Choroid plexus epithelial cell (primary cell): Measurements from ENCODE around the gene WFS1.

Experiments
- DNase-seq: peaks from one replicate; pipeline ENCODE4 v3.0.0-alpha.2; 2010; ENCODE audit warnings: low read depth
- H3K4me3 ChIP-seq: 2 replicates; pipeline ENCODE4 v1.5.1; 2011; ENCODE audit warnings: low read depth, mild to moderate bottlenecking, control low read depth, low read length, moderate library complexity
- TF ChIP-seq, protein P1 (sequence below): conservative IDR thresholded peaks from 2 replicates; pipeline ENCODE4 v1.5.1; 2011; ENCODE audit warnings: low read depth, mild to moderate bottlenecking, control low read depth, inconsistent platforms, low read length, moderate library complexity

Gene WFS1

DNA sequence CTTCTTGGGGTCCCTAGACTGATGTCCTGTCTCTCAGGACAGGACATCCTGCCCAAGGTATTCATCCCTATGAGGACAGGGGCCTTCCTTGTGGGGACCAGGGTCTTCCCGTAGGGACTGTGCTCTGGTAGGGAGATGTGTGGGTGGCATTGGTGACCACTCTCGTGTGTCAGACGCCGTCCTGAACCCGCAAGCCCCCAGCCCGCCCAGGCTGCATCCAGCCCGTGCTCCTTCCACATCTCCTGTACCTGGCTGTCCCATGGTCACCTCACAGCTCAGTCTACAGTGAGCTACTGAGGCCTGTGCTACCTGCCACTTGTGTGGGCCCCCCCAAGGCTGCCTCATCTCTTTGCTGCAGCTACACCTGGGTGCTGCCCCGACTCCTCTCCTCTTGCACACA, 24.0 kb downstream of the WFS1 start:
- TF ChIP-seq, protein P1, sequence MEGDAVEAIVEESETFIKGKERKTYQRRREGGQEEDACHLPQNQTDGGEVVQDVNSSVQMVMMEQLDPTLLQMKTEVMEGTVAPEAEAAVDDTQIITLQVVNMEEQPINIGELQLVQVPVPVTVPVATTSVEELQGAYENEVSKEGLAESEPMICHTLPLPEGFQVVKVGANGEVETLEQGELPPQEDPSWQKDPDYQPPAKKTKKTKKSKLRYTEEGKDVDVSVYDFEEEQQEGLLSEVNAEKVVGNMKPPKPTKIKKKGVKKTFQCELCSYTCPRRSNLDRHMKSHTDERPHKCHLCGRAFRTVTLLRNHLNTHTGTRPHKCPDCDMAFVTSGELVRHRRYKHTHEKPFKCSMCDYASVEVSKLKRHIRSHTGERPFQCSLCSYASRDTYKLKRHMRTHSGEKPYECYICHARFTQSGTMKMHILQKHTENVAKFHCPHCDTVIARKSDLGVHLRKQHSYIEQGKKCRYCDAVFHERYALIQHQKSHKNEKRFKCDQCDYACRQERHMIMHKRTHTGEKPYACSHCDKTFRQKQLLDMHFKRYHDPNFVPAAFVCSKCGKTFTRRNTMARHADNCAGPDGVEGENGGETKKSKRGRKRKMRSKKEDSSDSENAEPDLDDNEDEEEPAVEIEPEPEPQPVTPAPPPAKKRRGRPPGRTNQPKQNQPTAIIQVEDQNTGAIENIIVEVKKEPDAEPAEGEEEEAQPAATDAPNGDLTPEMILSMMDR, result no peak
- no peak for DNase-seq
- H3K4me3 ChIP-seq, result no peak overlapping the region

DNA sequence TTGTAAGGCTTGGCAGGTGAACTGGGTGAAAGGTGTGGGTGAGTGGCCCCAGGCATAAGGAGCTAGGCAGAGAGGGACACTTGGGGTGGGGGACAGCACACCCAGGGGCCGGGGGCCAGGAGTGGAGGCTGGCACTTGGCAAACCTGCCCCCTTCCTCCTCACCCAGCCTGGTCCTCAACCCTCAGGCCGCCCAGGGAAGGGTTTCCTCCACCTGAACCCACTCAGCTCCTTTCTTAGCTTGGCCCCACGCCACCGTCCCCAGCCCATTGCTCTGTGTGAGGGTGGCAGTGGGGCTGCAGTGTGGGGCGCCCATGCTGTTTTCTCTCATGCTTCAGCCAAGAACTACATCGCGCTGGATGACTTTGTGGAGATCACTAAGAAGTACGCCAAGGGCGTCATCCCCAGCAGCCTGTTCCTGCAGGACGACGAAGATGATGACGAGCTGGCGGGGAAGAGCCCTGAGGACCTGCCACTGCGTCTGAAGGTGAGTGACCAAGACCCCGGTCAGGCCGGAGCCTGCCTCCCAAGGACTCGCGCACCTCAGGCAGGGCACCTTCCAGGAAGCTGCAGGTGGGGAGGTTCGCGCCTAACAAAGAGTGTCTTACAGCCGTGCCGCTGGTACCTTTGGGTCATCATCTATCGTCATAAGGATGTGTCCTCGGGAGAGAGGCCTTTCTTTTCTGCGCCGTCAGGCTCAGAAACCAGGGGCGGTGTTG, 25.2 kb downstream of the WFS1 start:
- TF ChIP-seq, protein P1, result no peak
- H3K4me3 ChIP-seq, result no peak overlapping the region
- no peak for DNase-seq

DNA sequence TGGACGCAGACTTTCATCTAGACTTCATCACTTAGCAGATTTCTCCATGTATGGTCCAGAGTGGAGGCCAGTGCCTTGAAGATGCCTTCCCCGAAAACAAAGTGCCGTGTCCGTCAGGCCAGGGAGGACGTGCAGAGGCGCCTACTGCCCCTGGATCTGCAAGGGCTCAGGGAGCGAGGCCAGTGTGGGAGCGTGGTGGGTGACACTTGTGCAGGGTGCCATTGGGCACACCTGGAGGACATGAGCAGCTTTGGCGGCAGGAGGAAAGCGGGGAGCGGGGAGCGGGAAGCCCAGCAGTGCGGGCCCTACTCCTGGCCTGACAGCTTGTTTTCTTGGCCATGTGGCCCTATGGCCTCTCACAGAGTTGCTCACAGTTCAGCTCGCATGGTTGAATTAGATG, 25.8 kb downstream of the WFS1 start:
- no peak for DNase-seq
- H3K4me3 ChIP-seq, result no peak overlapping the region
- TF ChIP-seq, protein P1, result no peak

DNA sequence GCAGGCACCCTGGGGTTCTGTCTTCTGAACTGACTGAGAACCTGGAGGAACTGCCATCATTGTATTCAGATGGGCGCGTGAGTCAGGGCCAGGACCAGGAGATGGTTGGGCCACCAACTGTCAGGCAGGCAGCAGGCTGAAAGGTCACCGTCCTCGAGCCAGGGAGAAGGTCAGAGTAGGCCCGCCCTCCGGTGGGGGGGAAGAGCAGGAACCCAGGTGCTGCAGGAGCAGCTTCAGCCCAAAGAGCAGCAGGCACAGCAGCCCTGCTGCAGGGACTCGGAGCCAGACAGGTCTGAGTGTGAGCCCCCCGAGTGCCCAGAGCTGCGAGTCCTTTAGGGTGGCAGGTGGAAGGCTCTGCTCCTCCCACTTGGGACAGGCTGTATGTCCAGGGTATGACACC, 26.4 kb downstream of the WFS1 start:
- DNase-seq, result no peak
- TF ChIP-seq, protein P1, result no peak

DNA sequence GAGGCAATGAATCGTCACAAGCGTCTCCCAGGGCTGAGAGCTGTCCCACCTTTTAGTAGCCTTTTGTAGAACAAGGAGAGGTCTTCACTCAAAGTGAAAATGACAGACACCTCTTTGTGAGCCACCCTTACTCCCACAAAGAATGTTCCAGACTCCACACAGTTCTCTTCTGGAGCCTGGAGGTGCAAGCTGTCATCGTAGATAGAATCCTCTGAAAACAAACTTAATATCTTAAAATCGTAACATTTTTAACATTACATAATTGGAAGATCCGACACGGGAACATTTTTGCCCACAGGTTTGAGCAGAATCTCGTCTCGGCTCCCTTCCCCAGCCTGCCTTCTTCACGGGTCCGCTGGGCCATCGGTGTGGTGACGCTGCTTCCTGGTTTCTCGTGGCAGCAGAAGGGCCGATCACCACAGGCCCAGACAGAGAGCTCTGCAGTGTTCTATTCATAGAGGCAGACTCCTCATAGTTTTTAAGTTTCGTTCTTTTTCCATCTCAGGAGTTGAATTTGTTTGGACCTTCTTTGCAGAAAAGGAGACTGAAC, 27.7 kb downstream of the WFS1 start:
- no peak for DNase-seq
- TF ChIP-seq, protein P1, result no peak
- H3K4me3 ChIP-seq, result no peak overlapping the region

More for the DNA sequence above, 26.4 kb downstream of the WFS1 start:
- H3K4me3 ChIP-seq, result no peak overlapping the region

DNA sequence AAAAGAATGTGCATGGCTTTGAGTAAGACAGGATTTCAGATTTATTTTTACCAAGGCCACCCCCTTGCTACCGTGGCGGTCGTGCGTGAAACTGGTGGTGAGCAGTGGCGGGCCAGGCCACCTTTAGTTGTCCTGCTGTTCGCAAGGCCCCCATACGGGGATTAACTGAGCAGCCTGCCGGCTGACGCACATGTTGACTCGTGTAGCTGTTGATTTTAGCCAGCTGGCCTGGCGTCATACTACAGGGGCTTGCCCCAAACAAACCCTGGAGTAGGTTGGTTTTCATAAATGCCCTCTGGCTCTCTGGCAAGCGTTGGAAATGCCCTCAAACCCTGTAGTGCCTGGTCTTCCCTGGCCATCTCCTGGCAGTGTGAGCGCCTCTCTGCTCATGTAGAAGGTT, 28.4 kb downstream of the WFS1 start:
- no peak overlapping the region for H3K4me3 ChIP-seq
- TF ChIP-seq, protein P1, result no peak
- DNase-seq, result no peak

DNA sequence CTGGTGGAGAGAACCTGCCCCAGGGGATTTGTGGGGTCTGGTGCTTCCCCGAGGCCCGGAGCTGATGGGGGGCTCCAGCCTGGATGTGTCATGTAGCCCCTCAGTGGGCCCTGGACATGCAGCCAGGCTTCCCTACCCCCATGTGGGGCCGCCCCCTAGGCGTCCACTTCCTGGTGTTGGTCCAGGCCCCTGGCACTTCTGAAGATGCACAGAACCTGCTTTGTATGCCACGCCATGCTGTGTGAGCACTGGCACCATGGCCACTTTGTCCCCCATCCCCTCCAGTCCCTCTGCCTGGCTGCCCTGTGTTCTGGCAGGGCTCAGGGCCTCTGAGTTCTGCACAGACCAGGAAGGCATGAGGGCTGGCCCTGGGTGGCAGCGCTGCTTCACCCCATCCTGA, 29.2 kb downstream of the WFS1 start:
- no peak for DNase-seq
- no peak overlapping the region for H3K4me3 ChIP-seq
- TF ChIP-seq, protein P1, result no peak
